ENCODE measurements around the gene STK32C. TPM values are rescaled to one million over a fixed set of nuclear protein-coding genes. Genes with fewer than 3 reads are reported as not detected.

The STK32C gene
- total RNA-seq, 2 donors from 2014 or later, result 2.6 to 3.7 TPM

DNA sequence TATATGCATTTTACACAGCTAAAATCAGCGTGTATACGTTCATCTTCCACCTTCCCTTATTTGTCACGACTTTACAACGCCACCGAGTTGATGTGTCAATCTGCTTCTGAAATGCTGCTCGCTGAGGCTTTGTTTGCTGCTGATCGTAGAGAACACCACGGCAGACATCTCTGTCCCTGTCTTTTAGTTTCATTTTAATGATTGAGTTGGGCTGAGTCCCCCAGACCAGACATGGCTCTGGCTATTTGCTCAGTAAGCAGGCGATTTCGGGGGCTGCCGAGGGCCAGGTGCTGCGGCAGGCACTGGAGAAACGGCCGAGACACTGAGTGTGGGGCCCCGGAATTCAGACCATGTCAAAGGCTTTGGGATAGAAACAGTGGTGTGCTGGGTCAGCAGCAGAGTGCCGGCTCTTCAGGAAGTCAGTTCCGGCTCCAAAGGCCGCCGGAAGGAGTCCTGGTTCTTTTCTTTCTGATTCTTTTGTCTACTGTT is 29.2 kb upstream of the STK32C start:
- Histone ChIP-seq H3K4me3 (peak overlapping the region; percentile 34 to 43), H3K27ac (peak overlapping the region; percentile 61 to 73), H3K9me3 (no peaks in the 10 kb centered on the region), H3K27me3 (no peaks in the 10 kb centered on the region), H3K4me1 (peaks cover 0 to 24% of the 10 kb centered on the region in 2 donors), H3K36me3 (no peaks in the 10 kb centered on the region)
- TF ChIP-seq, protein P1, sequence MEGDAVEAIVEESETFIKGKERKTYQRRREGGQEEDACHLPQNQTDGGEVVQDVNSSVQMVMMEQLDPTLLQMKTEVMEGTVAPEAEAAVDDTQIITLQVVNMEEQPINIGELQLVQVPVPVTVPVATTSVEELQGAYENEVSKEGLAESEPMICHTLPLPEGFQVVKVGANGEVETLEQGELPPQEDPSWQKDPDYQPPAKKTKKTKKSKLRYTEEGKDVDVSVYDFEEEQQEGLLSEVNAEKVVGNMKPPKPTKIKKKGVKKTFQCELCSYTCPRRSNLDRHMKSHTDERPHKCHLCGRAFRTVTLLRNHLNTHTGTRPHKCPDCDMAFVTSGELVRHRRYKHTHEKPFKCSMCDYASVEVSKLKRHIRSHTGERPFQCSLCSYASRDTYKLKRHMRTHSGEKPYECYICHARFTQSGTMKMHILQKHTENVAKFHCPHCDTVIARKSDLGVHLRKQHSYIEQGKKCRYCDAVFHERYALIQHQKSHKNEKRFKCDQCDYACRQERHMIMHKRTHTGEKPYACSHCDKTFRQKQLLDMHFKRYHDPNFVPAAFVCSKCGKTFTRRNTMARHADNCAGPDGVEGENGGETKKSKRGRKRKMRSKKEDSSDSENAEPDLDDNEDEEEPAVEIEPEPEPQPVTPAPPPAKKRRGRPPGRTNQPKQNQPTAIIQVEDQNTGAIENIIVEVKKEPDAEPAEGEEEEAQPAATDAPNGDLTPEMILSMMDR (IDR thresholded peaks at IDR 0.05), result no peak
- no peak for DNase-seq (ENCODE audit: low spot score)

DNA sequence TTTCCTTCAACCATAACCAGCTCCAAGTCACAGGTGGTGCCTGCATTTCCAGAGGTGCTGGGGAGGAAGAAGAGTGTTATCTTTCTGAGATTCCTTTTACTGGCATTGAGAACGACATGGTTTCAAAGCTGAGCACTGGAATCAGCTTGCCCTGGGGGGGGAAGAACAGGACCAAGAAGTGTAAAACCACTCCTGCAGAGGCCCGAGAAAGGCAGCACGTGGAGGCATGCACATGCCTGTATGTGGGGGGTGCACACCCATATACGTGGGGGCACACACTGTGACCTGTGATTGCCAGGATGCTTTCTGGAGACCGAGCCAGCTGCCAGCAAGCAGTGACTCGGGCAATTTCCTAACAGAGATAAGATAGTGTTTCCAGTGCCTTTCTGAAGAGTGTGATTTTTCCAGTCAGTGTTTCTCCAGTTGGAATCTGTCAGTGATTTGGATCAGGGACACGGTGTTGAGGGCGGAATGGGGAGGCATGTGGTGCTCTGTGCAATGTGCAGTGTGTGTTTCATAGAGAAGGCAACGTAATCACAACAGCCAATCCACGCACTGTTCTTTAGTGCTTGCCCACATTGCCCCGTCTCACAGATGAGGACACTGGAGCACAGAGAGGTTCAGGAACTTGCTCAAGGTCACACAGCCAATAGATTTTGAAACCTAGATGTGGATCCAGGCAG is 28.5 kb upstream of the STK32C start:
- peak overlapping the region in 1 of 2 donors; percentile 43 for H3K4me3 ChIP-seq
- TF ChIP-seq, protein P1 (IDR thresholded peaks at IDR 0.05), result no peak
- H3K27ac ChIP-seq, result peak overlapping the region; percentile 61 to 73
- no peaks in the 10 kb centered on the region for H3K9me3 ChIP-seq
- no peak for DNase-seq (ENCODE audit: low spot score)
- no peaks in the 10 kb centered on the region for H3K36me3 ChIP-seq
- no peaks in the 10 kb centered on the region for H3K27me3 ChIP-seq
- peaks cover 0 to 26% of the 10 kb centered on the region in 2 donors for H3K4me1 ChIP-seq

DNA sequence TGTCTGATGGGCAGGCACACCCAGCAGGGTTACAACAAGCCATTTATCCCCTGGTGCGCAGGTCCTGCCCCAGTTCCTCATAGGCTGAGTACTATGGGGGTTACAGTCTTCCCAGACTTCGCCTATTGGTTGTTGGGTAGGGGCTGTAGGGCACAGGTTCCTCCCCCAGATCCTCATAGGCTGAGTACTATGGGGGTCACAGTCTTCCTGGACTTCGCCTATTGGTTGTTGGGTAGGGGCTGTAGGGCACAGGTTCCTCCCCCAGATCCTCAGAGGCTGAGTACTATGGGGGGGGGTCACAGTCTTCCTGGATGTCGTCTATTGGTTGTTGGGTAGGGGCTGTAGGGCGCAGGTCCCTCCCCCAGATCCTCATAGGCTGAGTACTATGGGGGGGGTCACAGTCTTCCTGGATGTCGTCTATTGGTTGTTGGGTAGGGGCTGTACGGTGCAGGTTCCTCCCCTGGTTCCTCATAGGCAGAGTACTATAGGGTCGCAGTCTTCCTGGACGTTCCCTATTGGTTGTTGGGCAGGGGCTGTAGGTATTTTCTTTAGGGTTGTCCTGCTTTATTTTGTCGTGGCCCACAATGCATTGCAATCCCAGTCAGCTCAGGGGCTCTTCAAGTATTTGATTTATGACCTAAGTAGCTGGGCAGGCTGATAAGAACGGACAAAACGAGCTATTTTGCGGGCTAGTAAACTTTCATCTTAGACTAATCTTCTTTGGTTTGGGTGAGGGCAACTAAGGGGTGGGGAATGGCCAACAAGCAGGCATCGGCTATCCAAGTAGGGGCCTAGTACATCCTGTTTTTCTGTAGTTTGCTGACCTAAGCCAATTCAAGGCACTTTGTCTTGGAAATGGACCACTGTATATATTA is 27.7 kb upstream of the STK32C start:
- no peaks in the 10 kb centered on the region for H3K9me3 ChIP-seq
- DNase-seq (ENCODE audit: low spot score), result no peak
- TF ChIP-seq, protein P1 (IDR thresholded peaks at IDR 0.05), result no peak
- peaks cover 0 to 34% of the 10 kb centered on the region in 2 donors for H3K4me1 ChIP-seq
- no peak overlapping the region for H3K4me3 ChIP-seq
- no peaks in the 10 kb centered on the region for H3K36me3 ChIP-seq
- H3K27ac ChIP-seq, result peak overlapping the region; percentile 61 to 73
- H3K27me3 ChIP-seq, result no peaks in the 10 kb centered on the region

DNA sequence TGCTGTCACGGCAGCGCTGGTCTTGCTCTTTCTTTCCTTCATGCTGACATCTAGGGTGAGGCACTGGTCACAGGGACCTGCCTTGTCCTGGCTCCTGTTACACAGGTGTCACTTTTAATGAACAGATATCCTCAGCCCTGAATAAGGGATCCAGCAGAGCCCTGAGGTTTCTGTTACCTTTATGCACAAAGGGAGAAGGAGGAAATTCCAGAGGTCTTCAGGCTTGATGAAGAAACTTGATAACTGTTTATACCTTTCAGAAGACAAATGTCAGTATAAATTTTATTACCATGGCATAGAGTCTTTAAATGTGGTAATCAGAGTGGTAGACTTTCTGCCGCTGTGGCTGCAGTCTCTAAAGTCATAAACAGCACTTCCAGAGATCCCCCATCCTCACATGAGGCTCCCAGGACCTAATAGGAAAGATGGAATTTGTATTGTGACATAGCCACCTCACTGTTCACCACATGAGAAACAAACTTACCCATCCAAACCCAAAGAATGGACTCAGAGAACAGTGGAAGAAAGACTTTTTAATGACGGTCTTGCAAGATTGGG is 27.0 kb upstream of the STK32C start:
- Histone ChIP-seq H3K27ac (peak overlapping the region in 1 of 2 donors; percentile 73), H3K36me3 (no peaks in the 10 kb centered on the region), H3K27me3 (no peaks in the 10 kb centered on the region), H3K4me3 (no peak overlapping the region), H3K4me1 (peaks cover 0 to 41% of the 10 kb centered on the region in 2 donors), H3K9me3 (no peaks in the 10 kb centered on the region)
- DNase-seq (ENCODE audit: low spot score), result no peak
- TF ChIP-seq, protein P1 (IDR thresholded peaks at IDR 0.05), result no peak

DNA sequence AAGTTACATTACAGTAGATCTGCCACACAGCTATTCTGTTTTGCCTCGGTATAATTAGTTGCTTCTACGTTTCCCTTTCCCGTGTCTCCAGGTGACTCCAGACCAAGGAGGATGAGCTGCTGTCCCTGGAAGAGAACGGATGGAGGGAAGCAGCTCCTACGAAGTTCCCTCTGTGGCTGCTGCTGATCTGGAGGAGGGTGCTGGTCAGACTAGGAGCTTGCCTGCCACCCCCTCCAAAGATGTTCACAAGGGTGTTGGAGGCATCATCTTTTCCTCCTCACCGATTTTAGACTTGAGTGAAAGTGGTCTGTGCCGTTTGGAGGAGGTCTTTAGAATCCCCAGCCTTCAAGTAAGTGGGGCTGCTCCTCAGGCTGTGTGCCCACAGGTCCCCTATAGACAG is 25.6 kb upstream of the STK32C start:
- TF ChIP-seq, protein P1 (IDR thresholded peaks at IDR 0.05), result no peak

More for the DNA sequence above, 25.6 kb upstream of the STK32C start:
- Histone ChIP-seq H3K36me3 (no peaks in the 10 kb centered on the region), H3K4me3 (no peak overlapping the region), H3K4me1 (peaks cover 0 to 52% of the 10 kb centered on the region in 2 donors), H3K9me3 (no peaks in the 10 kb centered on the region), H3K27ac (no peak overlapping the region), H3K27me3 (no peaks in the 10 kb centered on the region)
- no peak for DNase-seq (ENCODE audit: low spot score)
